HepG2 (cell line): ENCODE measurements around the gene ERMP1. TPM values are rescaled to one million over a fixed set of nuclear protein-coding genes. Genes with fewer than 3 reads are reported as not detected.
A peak's percentile ranks its signal among the peaks of the same experiment; 100 is the strongest.

Experiments
- ARID3A ChIP-seq: IDR thresholded peaks from 2 replicates; pipeline ENCODE4 v1.6.1; 2012; ENCODE audit warnings: low read depth, low read length, improper control_type of control experiment
- CCDC6 ChIP-seq: sonication (generic); formaldehyde crosslinking; IDR thresholded peaks from 2 replicates; pipeline ENCODE4 v1.8.1; 2022; ENCODE audit warnings: mild to moderate bottlenecking, missing genetic modification reagents, moderate library complexity
- GABPB1 ChIP-seq: IDR thresholded peaks from 2 replicates; pipeline ENCODE4 v1.6.1; 2016; ENCODE audit warnings: mild to moderate bottlenecking, missing genetic modification reagents, moderate library complexity, missing compliant biosample characterization
- HINFP ChIP-seq: sonication (generic); formaldehyde crosslinking; IDR thresholded peaks from 2 replicates; pipeline ENCODE4 v1.4.0; 2020; ENCODE audit warnings: low read depth, mild to moderate bottlenecking, missing genetic modification reagents
- MAFK ChIP-seq, 2 experiments: IDR thresholded peaks in 1 of 2; conservative IDR thresholded peaks in 1 of 2; 2 replicates each; pipeline ENCODE4 v1.6.1; 2011; ENCODE audit warnings: improper control_type of control experiment in 2 of 2, low read length in 2 of 2
- POLR2A ChIP-seq, 2 experiments: IDR thresholded peaks; 2 replicates each; pipeline ENCODE4 v1.6.1; 2011; ENCODE audit warnings: low read depth in 2 of 2, low read length in 2 of 2, mild to moderate bottlenecking in 1 of 2, moderate library complexity in 1 of 2; ENCODE audit not compliant: insufficient read depth in 1 of 2
- RFX3 ChIP-seq: IDR thresholded peaks from 2 replicates; pipeline ENCODE4 v1.6.1; 2016; ENCODE audit warnings: missing biosample characterization, missing genetic modification reagents
- SCMH1 ChIP-seq: sonication (generic); formaldehyde crosslinking; IDR thresholded peaks from 2 replicates; pipeline ENCODE4 v1.9.0; 2021; ENCODE audit warnings: missing genetic modification reagents, mild to moderate bottlenecking, borderline replicate concordance
- SOX5 ChIP-seq: IDR thresholded peaks from 2 replicates; pipeline ENCODE4 v1.6.1; 2016; ENCODE audit warnings: borderline replicate concordance
- TFE3 ChIP-seq: IDR thresholded peaks from 2 replicates; pipeline ENCODE4 v1.6.1; 2016
- ZBTB42 ChIP-seq: sonication (generic); formaldehyde crosslinking; IDR thresholded peaks from 2 replicates; pipeline ENCODE4 v1.5.0; 2020; ENCODE audit warnings: mild to moderate bottlenecking, missing genetic modification reagents
- ZC3H4 ChIP-seq: sonication (generic); formaldehyde crosslinking; IDR thresholded peaks from 2 replicates; pipeline ENCODE4 v1.4.0; 2020; ENCODE audit warnings: missing genetic modification reagents, borderline replicate concordance
- ZNF280D ChIP-seq: sonication (generic); formaldehyde crosslinking; IDR thresholded peaks from 2 replicates; pipeline ENCODE4 v1.5.1; 2020; ENCODE audit warnings: mild to moderate bottlenecking, missing genetic modification reagents
- ZNF362 ChIP-seq: sonication (generic); formaldehyde crosslinking; IDR thresholded peaks from 2 replicates; pipeline ENCODE4 v1.4.0; 2020; ENCODE audit warnings: missing genetic modification reagents, mild to moderate bottlenecking, borderline replicate concordance
- ZNF550 ChIP-seq: sonication (generic); formaldehyde crosslinking; IDR thresholded peaks from 2 replicates; pipeline ENCODE4 v1.4.0; 2020; ENCODE audit warnings: mild to moderate bottlenecking, missing genetic modification reagents, borderline replicate concordance
- polyA plus RNA-seq, 8 experiments: library from polyadenylated mRNA; depleted of rRNA in 3 of 8; stranded (reverse) in 7 of 8; unstranded in 1 of 8; fragments of >200 nt; fragmentation: Illumina TruSeq in 4 of 8; extraction: Trizol in 4 of 8; gene quantifications; 2 replicates each; pipeline versions ENCODE4 v1.2.1 to v1.2.3, GENCODE V29; 2011 to 2016; ENCODE audit warnings: low read depth in 4 of 8, missing spikeins in 1 of 8, mixed read lengths in 1 of 8; ENCODE audit not compliant: insufficient read depth in 1 of 8
- total RNA-seq, 5 experiments: library from RNA; depleted of rRNA; stranded (reverse); fragments of >200 nt; fragmentation: Illumina TruSeq; extraction: Trizol; gene quantifications; 2 replicates each; pipeline ENCODE4 v1.2.3, GENCODE V29; 2016; ENCODE audit warnings: low read depth in 1 of 5
- TF ChIP-seq, protein P1 (sequence below): fragments of 450-650 bp; IDR thresholded peaks from 2 replicates; pipeline ENCODE4 v1.6.1; 2016

The ERMP1 gene
- total and polyA plus RNA-seq, 2 of the 13 experiments (the other 11 are each of a cell fraction or from before 2014, with no cell fraction given) = 40.9 to 65.4 TPM

DNA sequence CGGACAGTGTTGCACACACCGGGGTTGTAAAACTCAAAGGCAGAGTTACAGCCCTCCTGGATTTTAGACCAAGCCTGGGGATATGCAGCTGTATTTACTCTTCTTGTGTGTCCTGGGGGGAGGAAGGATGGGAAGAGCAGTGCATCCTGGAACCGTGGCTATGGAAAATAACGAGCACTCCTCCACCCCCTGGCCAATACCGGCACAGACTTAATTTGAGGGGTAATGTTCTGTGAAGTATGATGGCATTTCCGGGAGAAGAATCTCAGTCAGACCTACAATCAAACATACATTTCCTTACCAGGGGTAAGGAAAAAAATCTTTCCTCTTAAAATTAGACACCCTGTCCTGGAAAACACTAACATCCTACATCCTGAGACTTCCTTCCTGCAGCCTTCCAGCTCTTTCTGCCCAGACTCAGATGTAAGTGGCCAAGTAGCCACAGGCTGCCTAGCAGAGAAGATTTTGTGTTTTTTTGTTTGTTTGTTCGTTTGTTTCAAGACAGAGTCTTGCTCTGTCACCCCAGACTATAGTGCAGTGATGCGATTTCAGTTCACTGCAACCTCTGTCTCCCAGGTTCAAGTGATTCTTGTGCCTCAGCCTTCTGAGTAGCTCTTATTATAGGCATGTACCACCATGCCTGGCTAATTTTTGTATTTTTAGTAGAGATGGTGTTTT, 11.0 kb upstream of the ERMP1 start (continued):
- TF ChIP-seq ZNF362 (CRISPR knock-in tag) (no peak), HINFP (CRISPR knock-in tag) (no peak), ZBTB42 (CRISPR knock-in tag) (no peak), POLR2A (IDR thresholded peaks at IDR 0.05; ENCODE audit: insufficient read depth in 1 of 2, low read depth in 2 of 2, low read length in 2 of 2) (peak in 1 of 2 experiments; percentile 36; a peak in 1 of 4 replicates), CCDC6 (CRISPR knock-in tag) (no peak), SCMH1 (CRISPR knock-in tag) (no peak), ZNF550 (CRISPR knock-in tag) (no peak), GABPB1 (CRISPR knock-in tag) (no peak; the same call in 1 of the 2 replicates), RFX3 (CRISPR knock-in tag) (no peak), ARID3A (no peak), ZC3H4 (CRISPR knock-in tag) (no peak), TFE3 (CRISPR knock-in tag) (peak; percentile 35; the same call in 1 of the 2 replicates), MAFK (conservative IDR thresholded peaks at IDR 0.05 in 1 of 2, IDR thresholded peaks at IDR 0.05 in 1 of 2; ENCODE audit: low read length in 2 of 2) (no peak), ZNF280D (CRISPR knock-in tag) (no peak), SOX5 (CRISPR knock-in tag) (peak; percentile 48; the same call in 1 of the 2 replicates)
- TF ChIP-seq, protein P1, sequence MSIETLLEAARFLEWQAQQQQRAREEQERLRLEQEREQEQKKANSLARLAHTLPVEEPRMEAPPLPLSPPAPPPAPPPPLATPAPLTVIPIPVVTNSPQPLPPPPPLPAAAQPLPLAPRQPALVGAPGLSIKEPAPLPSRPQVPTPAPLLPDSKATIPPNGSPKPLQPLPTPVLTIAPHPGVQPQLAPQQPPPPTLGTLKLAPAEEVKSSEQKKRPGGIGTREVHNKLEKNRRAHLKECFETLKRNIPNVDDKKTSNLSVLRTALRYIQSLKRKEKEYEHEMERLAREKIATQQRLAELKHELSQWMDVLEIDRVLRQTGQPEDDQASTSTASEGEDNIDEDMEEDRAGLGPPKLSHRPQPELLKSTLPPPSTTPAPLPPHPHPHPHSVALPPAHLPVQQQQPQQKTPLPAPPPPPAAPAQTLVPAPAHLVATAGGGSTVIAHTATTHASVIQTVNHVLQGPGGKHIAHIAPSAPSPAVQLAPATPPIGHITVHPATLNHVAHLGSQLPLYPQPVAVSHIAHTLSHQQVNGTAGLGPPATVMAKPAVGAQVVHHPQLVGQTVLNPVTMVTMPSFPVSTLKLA = no peak
